Choroid plexus epithelial cell (primary cell): Measurements from ENCODE around the gene RAD51B.

Experiments used
- DNase-seq: peaks from one replicate; pipeline ENCODE4 v3.0.0-alpha.2; 2010; ENCODE audit warnings: low read depth
- H3K4me3 ChIP-seq: 2 replicates; pipeline ENCODE4 v1.5.1; 2011; ENCODE audit warnings: low read depth, mild to moderate bottlenecking, control low read depth, low read length, moderate library complexity
- TF ChIP-seq, protein P1 (sequence below): conservative IDR thresholded peaks from 2 replicates; pipeline ENCODE4 v1.5.1; 2011; ENCODE audit warnings: low read depth, mild to moderate bottlenecking, control low read depth, inconsistent platforms, low read length, moderate library complexity

RAD51B gene

DNA sequence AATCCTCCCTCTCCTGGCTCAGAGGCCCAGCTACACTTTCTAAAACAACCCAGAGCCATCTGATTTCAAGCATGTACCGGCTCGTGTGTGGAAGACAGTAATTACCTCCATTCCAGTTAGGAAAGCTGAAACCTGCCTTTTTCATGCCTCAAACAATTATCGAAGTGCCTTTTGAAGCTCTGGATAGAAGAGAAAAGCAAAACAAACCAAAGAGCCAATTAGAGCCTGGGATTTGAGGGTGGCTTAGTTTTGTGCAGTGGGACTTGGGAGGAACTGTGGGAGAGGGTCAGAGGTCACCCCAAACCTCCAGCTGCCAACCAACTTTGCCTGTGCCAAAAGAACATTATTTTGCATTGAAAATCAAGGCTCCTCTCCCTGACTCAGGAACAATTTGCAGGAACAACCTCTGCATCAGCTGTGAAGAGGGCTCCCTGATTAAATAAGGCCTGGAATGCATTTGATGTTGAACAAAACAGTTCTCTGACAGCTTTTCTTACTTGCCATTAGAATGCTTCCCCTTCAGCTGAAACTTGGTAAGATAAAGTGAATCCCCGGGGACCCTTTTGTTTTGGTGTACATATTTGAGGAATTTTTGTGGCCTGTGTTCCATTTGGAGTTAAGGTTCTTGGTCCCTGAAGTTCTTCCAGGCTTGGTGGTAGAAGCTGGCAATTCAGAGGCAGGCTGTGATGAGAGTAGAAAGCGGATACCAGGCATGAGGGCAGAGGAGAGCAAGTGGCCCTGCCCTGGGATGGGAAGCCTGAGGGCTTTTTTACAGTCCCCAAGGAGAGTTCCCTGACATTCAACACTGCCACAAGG lies 703.1 kb downstream of the RAD51B start:
- H3K4me3 ChIP-seq, result no peak overlapping the region
- TF ChIP-seq, protein P1, sequence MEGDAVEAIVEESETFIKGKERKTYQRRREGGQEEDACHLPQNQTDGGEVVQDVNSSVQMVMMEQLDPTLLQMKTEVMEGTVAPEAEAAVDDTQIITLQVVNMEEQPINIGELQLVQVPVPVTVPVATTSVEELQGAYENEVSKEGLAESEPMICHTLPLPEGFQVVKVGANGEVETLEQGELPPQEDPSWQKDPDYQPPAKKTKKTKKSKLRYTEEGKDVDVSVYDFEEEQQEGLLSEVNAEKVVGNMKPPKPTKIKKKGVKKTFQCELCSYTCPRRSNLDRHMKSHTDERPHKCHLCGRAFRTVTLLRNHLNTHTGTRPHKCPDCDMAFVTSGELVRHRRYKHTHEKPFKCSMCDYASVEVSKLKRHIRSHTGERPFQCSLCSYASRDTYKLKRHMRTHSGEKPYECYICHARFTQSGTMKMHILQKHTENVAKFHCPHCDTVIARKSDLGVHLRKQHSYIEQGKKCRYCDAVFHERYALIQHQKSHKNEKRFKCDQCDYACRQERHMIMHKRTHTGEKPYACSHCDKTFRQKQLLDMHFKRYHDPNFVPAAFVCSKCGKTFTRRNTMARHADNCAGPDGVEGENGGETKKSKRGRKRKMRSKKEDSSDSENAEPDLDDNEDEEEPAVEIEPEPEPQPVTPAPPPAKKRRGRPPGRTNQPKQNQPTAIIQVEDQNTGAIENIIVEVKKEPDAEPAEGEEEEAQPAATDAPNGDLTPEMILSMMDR, result peak; percentile 15
- peak; percentile 55 for DNase-seq

DNA sequence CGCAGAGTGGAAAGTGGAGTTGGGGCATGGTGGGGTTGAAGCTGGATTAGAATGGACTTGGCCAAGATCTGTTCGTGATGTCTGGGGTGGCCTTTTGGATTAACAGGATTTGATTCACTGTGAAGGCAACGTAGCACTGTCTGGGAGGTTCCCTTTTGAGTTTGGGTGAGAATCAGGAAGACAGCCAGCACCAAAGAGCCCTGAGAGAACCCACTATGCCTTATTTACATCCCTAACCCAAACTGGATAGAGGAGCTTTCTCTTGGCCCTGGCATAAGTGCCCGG lies 703.7 kb downstream of the RAD51B start:
- TF ChIP-seq, protein P1, result no peak
- DNase-seq, result no peak
- H3K4me3 ChIP-seq, result no peak overlapping the region

DNA sequence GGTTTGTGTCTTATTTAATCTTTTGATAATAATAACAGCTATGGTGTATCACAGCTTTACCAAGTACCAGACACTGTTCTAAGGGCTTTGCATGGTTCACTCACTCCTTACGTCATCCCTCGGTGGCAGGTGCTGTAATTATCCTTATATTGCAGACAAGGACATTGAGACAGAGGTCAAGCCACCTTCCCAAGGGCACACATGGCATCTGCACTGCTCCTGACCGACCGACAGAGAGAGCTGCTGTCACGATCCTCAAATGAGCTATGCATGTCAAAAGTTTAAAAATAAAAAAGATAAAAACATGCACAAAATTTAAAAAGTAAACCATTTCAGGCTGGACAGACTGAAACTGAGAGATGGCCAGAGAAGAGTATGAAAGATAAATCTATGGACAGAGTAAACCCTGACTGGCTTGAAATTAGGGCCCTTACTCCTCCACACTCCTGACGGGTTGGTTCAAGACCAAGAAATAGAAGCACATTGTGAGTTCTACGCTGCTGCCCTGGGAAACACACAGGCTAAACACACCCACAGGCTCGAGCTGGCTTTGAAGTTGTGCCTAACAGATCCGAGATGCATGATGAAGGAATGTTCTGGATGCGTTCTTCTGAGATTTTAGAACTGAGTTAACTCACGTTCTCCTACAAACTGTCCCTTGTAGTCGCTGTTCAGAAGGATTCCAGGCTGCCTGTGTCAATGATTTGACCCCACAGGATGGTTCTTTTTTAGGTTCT lies 704.6 kb downstream of the RAD51B start:
- no peak for DNase-seq

DNA sequence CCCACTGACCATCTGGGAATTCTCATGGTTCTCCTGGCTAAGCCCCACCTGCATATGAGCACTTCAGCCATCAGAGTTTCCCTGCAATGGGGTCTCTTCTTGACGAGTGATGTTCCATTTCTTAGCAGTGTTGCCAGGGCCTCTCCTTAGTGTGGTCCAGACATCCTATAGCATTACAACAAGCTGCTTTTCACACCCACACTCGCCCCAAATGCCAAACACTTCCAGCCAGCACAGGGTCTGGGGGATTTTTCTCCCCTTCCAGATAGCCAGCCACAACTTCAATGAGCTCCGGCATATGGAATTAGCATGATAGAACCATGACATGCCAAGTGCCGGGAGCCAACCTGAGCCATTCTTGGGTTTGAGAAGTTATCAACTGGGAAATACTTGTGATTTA lies 705.9 kb downstream of the RAD51B start:
- DNase-seq, result no peak
- TF ChIP-seq, protein P1, result no peak
- no peak overlapping the region for H3K4me3 ChIP-seq

More for the DNA sequence above, 704.6 kb downstream of the RAD51B start:
- no peak overlapping the region for H3K4me3 ChIP-seq
- TF ChIP-seq, protein P1, result peak; percentile 24

DNA sequence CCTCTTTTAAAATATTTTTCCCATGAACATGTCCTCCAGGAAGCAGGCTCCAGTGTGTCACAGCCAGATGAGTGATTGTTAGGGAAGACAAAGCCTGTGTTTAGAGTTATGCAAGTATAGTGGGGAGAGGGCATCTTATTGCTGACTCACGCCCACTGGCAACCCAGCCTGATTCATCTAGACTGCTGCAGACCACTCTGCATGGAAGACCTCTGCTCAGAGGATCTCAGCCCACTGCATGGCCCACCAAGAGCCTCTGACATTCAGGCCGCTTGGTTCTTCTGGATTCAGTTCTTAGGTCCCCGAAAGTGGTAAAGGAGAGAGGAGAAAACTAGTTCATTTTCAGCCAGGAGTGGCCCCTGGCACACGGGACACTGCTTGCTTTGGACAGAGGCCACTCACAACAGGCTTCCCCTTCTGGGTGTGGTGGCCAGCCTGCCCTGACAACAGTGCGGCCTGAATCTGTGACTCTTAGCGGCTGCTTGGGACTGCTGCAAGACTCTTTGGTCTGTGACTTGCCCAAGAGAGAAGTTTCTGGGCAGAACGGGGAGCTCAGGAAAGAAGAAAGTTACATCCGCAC lies 707.0 kb downstream of the RAD51B start:
- no peak overlapping the region for H3K4me3 ChIP-seq
- DNase-seq, result no peak
- TF ChIP-seq, protein P1, result no peak

DNA sequence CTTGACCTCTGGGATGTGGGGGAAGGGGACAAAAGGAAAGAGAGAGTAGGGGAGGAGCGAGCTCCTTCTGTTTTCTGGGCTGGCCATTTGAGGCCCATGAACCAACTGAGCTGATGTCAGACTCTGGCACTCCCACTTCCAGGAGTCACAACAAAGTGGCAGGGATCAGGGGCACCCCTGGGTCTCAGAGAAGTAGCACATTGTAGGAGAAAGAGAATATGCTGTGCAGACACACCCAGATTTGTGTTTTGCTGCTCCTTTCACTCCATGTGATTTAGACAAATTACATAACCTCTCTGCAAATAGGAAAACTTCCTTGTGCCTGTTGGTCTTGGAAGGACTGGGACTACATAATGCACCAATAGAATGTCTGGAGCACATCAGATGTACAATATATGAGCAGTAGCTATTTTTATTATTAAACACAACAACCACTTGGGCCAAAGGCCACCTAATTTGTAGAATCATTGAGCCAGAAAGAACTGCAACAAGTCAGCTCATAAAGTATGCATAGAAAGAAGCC lies 707.8 kb downstream of the RAD51B start:
- TF ChIP-seq, protein P1, result no peak
- DNase-seq, result no peak
- no peak overlapping the region for H3K4me3 ChIP-seq
